Stimulated activated CD8-positive, alpha-beta memory T cell treated with anti-CD3 and anti-CD28 coated beads, Interleukin-12 subunit alpha, Interleukin-12 subunit beta, amount 100 ng/mL, for 24 hours (primary cell): Measurements from ENCODE around the gene EDN1.
"Not testable (repeated sequence)": the region's sequence is repeated elsewhere in the genome, so short reads cannot be mapped to it uniquely, and the experiment has no call there.

Experiments used
- DNase-seq: peaks from one replicate; pipeline ENCODE4 v3.0.0-alpha.2; 2020; ENCODE audit errors: extremely low read depth

The EDN1 gene

GRCh38 chr6:12325872-12326271 lies 35.7 kb downstream of the EDN1 start:
- no peak for DNase-seq

- DNase-seq = no peak
Observed at GRCh38 chr6:12327391-12327790, 37.2 kb downstream of the EDN1 start.

- no peak for DNase-seq
Observed at GRCh38 chr6:12327988-12328387, 37.8 kb downstream of the EDN1 start.

DNA sequence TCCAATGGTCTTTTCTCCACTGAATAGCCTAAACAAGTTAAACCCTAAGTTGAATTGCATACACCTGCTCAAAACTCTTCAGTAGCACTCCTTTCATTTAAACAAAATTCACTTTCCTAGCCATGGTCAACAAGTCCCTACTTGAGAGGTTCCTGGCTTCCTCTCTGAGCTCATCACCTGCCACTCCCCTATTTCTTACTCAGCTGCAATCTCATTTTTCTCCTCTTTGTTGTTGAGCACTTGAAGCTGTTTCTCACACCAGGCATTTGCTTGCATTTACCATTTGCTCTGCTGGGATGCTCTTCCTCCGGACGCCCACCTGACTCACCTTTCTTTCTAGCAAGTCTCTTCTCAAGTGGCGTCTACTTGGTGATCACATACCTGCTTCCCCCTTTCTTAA lies 38.5 kb downstream of the EDN1 start:
- no peak for DNase-seq

DNA sequence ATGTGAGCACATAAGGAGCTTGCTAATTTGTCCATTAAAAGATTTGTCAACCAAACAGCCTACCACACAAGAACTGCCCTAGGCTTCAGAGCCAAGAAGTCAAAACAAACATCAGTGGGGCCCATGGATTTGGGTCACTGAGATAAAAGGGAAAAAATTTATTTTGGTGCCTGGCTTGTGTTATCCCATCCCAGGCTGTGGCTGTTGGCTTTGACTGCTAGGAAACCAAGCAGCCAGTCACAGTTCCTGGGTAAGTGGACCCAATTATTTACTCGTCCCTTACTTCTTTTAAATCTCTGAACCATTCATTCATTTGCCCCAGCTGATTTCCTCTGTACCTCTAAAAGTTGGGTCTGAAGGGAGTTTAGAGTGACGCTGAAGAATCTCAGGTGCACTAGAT lies 41.3 kb downstream of the EDN1 start:
- no peak for DNase-seq

- DNase-seq = no peak
Observed at GRCh38 chr6:12331951-12332749, 42.0 kb downstream of the EDN1 start.

- not testable (repeated sequence) for DNase-seq
Observed at GRCh38 chr6:12332750-12333079, 42.6 kb downstream of the EDN1 start.

GRCh38 chr6:12333128-12333527 lies 43.0 kb downstream of the EDN1 start:
- DNase-seq = no peak

GRCh38 chr6:12334526-12335130 lies 44.5 kb downstream of the EDN1 start:
- DNase-seq = no peak

- DNase-seq = no peak
Observed at GRCh38 chr6:12335131-12335527, 45.0 kb downstream of the EDN1 start.

DNA sequence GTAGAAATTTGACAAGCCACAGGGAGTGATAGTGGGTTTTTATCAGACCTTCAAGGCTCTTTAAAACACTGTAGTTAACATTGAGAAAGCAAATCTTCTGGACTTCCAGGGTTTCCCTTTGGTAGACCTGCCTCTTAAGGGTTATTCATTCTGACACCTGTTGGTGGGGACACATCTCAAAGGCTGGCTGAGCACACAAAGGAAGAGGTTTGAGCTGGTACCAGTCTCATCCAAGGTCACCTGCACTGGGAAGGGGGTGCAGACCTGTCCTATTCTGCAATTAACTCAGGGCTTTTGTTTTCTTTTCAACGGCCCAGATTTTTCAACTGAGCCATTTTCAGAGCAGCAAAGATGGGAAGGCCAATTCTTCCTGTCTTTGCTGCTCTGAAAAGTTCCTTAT lies 45.6 kb downstream of the EDN1 start:
- no peak for DNase-seq

DNA sequence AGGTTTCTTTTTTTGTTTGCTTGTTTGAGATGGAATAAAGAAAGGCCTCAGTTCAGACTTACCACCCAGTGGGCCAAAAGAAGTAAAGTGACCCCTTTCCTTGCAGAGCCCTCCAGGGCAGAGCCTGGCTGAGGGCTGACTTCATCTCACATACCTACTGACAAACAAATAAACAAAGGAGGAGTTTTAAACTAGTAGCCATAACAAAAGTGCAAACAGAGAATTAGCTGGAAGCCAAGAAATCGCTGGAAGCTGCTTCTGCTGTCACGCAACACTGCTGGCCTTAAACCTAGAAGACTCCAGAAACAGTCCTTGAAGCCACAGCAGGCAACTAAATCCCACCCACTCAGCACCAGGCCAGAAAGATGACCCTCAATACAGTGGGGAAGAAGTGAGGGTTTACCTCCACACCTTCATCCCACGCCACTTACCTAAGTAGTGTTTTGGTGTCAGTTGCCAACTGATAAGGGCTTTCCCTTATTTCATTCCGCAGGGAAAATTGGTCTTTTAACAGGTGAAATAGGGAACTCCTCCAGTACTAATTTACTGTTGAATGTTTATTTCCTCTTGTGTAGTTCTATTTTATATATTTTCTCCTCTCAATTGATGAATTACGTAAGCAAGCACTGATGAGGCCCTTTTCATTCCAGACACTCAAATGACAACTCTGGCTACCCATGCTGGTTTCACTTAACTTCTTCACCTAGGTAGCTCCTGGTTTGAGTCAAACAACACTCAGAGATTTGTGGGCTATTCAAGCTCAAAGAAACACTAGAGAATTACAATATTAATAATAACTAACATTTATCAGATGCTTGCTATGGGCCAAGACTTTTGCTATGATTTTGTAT lies 46.2 kb downstream of the EDN1 start:
- DNase-seq = no peak

GRCh38 chr6:12339022-12339421 lies 48.9 kb downstream of the EDN1 start:
- no peak for DNase-seq

- DNase-seq = no peak
Observed at GRCh38 chr6:12339808-12340487, 49.8 kb downstream of the EDN1 start.

DNA sequence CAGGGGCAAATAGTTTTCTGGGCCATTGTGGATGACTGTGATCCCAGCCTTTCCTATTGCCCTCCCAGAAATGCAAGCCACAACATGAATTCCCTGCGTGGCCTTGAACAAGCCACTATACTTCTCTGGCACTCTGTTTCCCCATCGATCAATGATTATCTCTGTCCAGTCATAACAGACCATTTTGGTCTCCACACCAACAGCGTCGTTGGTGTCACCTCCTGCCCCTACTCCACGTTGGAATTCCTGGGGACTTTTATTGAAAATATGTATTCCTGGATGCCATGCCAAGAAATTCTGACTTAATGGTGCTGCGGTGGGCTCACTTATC lies 50.3 kb downstream of the EDN1 start:
- no peak for DNase-seq

DNA sequence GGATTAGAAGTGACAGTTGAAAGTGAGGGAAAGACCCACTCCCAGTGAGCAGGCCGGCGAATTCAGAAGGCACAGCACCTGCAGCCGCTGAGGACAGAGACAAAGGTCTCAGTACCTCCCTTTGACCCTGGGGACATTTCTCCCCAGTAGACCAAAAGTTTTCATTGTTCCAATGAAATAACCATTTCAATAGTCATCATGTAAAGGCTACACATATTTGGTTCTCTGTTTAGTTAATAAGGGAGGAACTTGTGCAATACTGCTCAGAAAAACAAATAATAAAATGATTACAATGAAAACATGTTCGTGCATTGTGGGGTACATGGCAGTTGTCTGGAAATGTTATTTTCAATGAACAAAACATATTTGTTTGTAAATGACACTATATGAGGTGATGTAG lies 52.5 kb downstream of the EDN1 start:
- no peak for DNase-seq

DNA sequence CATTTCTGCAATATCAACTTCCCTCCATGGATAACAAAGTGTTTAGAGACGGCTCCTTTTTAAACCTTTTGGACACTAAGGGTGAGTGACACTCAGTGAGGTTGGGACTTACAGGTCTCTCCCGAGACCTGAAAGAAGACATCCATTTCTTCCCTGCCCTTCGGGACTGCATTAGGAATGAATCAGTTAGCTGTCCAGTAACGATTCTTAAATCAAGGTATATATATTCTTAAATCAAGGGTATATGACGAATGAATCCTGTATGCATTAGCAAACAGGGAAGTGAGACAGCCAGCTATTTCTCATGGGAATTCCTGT lies 52.9 kb downstream of the EDN1 start:
- DNase-seq = no peak

GRCh38 chr6:12343440-12344162 lies 53.4 kb downstream of the EDN1 start:
- DNase-seq = no peak

DNA sequence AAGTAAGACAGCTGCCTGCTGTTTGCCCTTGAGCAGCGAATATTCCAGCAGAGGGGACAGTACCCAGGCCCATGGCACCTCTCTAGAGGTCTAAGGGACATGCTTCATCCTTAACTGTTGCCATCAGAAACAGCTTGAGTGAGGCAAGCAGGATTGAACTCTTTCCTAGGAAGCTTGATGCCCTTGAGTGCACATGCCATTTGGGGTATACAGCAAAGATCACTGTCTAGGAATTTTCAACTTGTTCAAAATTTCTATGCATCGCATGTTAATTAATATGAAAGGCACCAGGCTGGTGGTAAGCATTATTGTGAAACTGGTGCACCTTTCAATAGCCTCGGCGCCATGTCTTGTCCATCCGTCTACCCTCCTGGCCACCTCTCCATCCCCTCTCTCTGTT lies 54.1 kb downstream of the EDN1 start:
- no peak for DNase-seq

GRCh38 chr6:12344961-12345693 lies 55.0 kb downstream of the EDN1 start:
- DNase-seq = no peak

GRCh38 chr6:12345694-12346058 lies 55.5 kb downstream of the EDN1 start:
- no peak for DNase-seq
